ENCODE data around the gene BBS9.

BBS9 gene

DNA sequence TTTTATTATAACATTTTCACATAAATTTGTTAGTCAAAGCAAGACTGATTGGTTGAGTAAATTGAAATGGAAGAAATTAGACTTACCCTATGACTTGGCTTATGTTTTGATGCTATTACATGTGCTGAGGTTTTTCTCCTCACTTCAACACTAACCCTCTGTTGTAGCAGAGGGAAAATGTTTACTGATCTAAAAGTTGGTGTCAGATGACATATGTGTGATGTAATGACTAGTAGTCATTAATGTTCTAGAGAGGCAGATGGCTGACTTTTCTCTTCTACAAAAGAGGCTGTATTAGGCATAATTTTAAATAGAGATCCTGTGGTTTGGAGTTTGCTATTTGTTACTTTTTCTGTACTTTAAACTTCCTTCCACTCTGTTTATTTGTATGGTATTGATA is 266.0 kb downstream of the BBS9 start:
- TF ChIP-seq, protein P1, sequence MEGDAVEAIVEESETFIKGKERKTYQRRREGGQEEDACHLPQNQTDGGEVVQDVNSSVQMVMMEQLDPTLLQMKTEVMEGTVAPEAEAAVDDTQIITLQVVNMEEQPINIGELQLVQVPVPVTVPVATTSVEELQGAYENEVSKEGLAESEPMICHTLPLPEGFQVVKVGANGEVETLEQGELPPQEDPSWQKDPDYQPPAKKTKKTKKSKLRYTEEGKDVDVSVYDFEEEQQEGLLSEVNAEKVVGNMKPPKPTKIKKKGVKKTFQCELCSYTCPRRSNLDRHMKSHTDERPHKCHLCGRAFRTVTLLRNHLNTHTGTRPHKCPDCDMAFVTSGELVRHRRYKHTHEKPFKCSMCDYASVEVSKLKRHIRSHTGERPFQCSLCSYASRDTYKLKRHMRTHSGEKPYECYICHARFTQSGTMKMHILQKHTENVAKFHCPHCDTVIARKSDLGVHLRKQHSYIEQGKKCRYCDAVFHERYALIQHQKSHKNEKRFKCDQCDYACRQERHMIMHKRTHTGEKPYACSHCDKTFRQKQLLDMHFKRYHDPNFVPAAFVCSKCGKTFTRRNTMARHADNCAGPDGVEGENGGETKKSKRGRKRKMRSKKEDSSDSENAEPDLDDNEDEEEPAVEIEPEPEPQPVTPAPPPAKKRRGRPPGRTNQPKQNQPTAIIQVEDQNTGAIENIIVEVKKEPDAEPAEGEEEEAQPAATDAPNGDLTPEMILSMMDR (IDR thresholded peaks at IDR 0.05; ENCODE audit: low read depth, low read length, missing control alignments), result no peak
- no peak for DNase-seq (ENCODE audit: low read depth)
- no peak overlapping the region for H3K4me3 ChIP-seq (ENCODE audit: low read depth, low read length)

DNA sequence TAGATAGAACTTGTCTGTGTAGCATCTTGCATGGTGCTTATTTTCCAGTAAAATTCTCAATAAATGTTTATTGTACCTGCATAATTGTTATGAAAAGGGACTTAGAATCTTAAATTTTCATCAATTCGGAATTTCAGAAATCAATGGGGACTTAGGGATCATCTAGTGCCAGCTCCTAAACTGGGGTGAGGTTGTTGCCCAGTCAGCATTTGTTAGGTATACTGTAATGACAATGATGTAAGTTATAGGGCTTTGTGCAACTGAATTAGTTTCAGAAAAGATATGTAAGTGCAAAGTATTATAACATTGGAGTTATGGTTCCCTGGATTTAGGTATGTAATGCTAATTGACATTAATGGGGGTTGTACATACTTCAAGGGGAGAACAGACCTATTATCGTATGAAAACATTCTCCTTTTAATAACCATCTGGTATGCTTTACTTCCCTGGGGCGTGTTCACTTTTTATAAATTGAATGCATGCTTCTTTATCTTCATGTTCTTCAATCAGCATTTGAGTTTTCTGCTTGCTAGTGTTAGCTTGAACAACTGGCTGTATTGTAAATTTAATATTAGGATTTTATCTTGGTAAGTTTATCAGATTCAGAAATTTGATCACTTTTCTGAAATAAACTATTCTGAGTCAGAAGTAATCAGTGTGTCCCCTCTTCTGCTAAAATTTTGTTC is 270.3 kb downstream of the BBS9 start:
- DNase-seq (ENCODE audit: low read depth), result no peak
- TF ChIP-seq, protein P1 (IDR thresholded peaks at IDR 0.05; ENCODE audit: low read depth, low read length, missing control alignments), result no peak
- no peak overlapping the region for H3K4me3 ChIP-seq (ENCODE audit: low read depth, low read length)

DNA sequence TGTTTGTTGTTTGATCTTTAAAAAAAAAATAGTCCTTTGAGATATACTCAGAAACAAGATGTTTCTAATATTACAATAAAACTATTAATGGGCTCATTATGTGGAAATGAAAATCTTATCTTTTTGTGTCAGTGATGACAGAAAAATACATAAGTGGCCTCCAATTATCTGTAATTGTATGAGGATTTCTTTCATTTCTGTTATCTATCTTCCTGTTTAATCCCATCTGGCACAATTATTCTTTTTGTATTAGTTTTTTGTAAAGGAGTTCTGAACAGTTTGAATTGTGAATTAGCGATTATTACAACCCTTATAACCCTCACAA is 270.8 kb downstream of the BBS9 start:
- no peak overlapping the region for H3K4me3 ChIP-seq (ENCODE audit: low read depth, low read length)
- TF ChIP-seq, protein P1 (IDR thresholded peaks at IDR 0.05; ENCODE audit: low read depth, low read length, missing control alignments), result no peak
- no peak for DNase-seq (ENCODE audit: low read depth)

DNA sequence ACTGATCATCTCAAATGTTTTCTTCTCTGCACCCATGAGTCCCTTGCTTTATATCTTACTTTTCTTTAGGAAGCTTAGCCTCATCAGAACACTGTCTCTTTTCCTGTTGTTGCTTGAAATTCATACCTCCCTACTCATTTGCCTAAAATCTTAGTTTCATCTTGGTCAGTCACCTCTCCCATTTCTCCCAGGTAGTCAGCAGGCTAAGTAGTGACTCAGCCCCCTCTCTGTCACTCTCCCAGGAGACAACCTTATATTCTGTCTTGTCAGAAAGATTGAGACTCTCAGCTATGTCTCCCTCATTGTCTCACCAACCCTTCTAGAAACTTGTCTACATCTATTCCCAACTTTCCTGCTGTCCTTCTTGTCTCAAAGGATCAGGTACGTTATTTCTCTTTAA is 280.9 kb downstream of the BBS9 start:
- no peak for DNase-seq (ENCODE audit: low read depth)
- H3K4me3 ChIP-seq (ENCODE audit: low read depth, low read length), result no peak overlapping the region
- TF ChIP-seq, protein P1 (IDR thresholded peaks at IDR 0.05; ENCODE audit: low read depth, low read length, missing control alignments), result no peak

DNA sequence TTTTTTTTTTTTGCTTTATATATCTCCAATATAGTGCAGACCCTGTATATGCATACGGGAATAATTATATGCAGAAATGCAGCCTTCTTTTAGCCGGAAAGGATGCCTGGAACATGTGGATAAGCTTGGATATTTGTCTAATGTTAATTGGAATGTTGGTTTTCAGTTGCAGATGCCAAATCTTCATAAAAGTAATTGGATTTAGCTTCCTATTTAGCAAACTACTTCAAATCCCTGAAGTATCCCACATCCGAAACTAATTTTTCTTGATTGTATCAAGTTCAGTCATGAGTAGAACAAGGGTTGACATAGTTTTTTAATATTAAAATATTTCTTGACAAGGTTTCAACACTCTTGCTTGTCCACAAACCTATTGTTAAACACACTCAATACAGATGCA is 281.7 kb downstream of the BBS9 start:
- no peak for DNase-seq (ENCODE audit: low read depth)
- TF ChIP-seq, protein P1 (IDR thresholded peaks at IDR 0.05; ENCODE audit: low read depth, low read length, missing control alignments), result no peak
- H3K4me3 ChIP-seq (ENCODE audit: low read depth, low read length), result no peak overlapping the region

DNA sequence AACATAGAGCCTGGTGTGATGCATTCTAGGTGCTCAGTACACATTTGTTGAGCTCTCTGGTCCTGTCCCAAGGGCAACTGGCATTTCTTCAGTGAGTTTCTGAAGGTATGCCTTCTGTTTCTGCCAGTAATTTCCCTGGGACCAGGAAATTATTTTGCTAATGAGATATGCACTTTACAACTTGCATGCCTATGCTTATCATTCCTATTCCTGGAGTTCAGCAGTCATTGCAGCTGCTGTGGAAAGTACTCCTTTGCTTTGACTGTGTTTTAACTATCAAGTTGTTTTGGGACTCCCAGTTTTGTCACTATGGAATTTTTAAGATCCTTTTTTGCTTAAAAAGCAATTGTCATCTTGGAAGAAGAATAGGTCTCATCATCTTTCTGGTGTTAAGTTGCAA is 283.0 kb downstream of the BBS9 start:
- TF ChIP-seq, protein P1 (IDR thresholded peaks at IDR 0.05; ENCODE audit: low read depth, low read length, missing control alignments), result no peak
- no peak for DNase-seq (ENCODE audit: low read depth)

DNA sequence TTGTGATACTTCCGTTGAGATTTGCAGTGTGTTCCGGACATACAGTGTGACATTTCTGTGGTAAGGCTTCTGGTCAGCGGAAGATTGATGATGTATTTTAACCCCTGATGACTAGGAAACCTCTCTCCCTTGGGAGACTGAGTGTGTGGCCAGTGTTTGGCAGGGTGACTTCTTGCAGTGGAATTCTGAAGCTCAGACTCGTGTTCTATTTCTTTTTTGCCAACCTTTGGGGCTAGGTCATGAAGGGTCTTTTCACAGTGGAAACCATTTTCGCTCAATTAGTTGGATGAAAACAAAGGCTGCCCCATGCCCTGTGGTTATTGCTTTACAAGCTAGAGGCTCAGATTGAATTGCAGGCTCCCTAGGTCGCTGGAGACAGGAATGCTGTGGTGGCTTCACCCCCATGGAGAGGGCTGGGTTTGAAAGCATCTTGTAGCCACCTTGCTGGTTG is 288.9 kb downstream of the BBS9 start:
- TF ChIP-seq, protein P1 (IDR thresholded peaks at IDR 0.05; ENCODE audit: low read depth, low read length, missing control alignments), result no peak
- no peak for DNase-seq (ENCODE audit: low read depth)
- H3K4me3 ChIP-seq (ENCODE audit: low read depth, low read length), result no peak overlapping the region

More for the DNA sequence above, 283.0 kb downstream of the BBS9 start:
- no peak overlapping the region for H3K4me3 ChIP-seq (ENCODE audit: low read depth, low read length)

All from GM12864 (cell line).